H1 (cell line): ENCODE results near the gene MRTFA. TPM values are rescaled to one million over a fixed set of nuclear protein-coding genes. Genes with fewer than 3 reads are reported as not detected.

Source experiments
- ATF2 ChIP-seq: IDR thresholded peaks from 2 replicates; pipeline ENCODE4 v1.6.1; 2012; ENCODE audit warnings: low read length, inconsistent platforms
- BCL11A ChIP-seq, 2 experiments: IDR thresholded peaks; one replicate each; pipeline ENCODE4 v1.6.1; 2011; ENCODE audit warnings: low read depth in 2 of 2, low read length in 2 of 2, mild to moderate bottlenecking in 2 of 2
- CBX5 ChIP-seq: fragments of 300-800, 300-1000 bp; sonication (generic); IDR thresholded peaks from 2 replicates; pipeline ENCODE4 v1.7.1; 2016; ENCODE audit warnings: antibody characterized with exemption, low read length, low read depth
- FOSL1 ChIP-seq: IDR thresholded peaks from 2 replicates; pipeline ENCODE4 v1.6.1; 2011; ENCODE audit warnings: mild to moderate bottlenecking, low read depth, low read length, moderate library complexity; ENCODE audit not compliant: insufficient read depth
- GABPA ChIP-seq: IDR thresholded peaks from 2 replicates; pipeline ENCODE4 v1.6.1; 2011; ENCODE audit warnings: mild to moderate bottlenecking, low read length, moderate library complexity, borderline replicate concordance; ENCODE audit not compliant: insufficient read depth
- RXRA ChIP-seq: IDR thresholded peaks from 2 replicates; pipeline ENCODE4 v1.6.1; 2011; ENCODE audit warnings: low read depth, mild to moderate bottlenecking, low read length, moderate library complexity; ENCODE audit not compliant: insufficient read depth
- polyA plus RNA-seq, 7 experiments: library from polyadenylated mRNA; depleted of rRNA in 3 of 7; stranded (reverse) in 5 of 7; unstranded in 2 of 7; fragments of >200 nt in 5 of 7; fragments of 200-250 nt in 2 of 7; gene quantifications; 1 replicate in 5 of 7; 2 replicates in 1 of 7; 4 replicates in 1 of 7; pipeline versions ENCODE4 v1.2.1 to v1.2.3, GENCODE V29; 2011 to 2013; ENCODE audit warnings: missing spikeins in 2 of 7, mixed read lengths in 2 of 7
- total RNA-seq: library from RNA; stranded (reverse); fragmentation: NEBNext Ultra II Directional; extraction: Animal tissue kit (Norgen Biotek cat#: 25700); gene quantifications from 2 replicates; pipeline ENCODE4 v1.2.1, GENCODE V29; 2021

Gene MRTFA
- total and polyA plus RNA-seq, 2 of the 8 experiments (the other 6 are each of a cell fraction or from before 2014, with no cell fraction given): 5.4 to 37.9 TPM

GRCh38 chr22:40478338-40479125 lies 158.0 kb downstream of the MRTFA start (continued):
- TF ChIP-seq ATF2 (no peak), BCL11A (IDR thresholded peaks at IDR 0.05; ENCODE audit: low read depth in 2 of 2, low read length in 2 of 2) (no peak), RXRA (no peak), FOSL1 (no peak), CBX5 (no peak), GABPA (no peak)
